SK-N-SH (cell line): Measurements from ENCODE around the gene SUPT3H.

Experiments
- CTCF ChIP-seq: fragments of 200-600 bp; sonication (generic); IDR thresholded peaks from 2 replicates; pipeline ENCODE4 v1.6.1; 2017; ENCODE audit warnings: antibody characterized with exemption, mild to moderate bottlenecking, moderate library complexity
- EP300 ChIP-seq, 2 experiments: IDR thresholded peaks; 2 replicates each; pipeline versions ENCODE4 v1.4.0 to v1.6.1; 2012; ENCODE audit warnings: borderline replicate concordance in 1 of 2, low read depth in 1 of 2, low read length in 1 of 2
- FOXM1 ChIP-seq: IDR thresholded peaks from 2 replicates; pipeline ENCODE4 v1.4.0; 2012; ENCODE audit warnings: low read depth, mild to moderate bottlenecking
- MEF2A ChIP-seq: IDR thresholded peaks from 2 replicates; pipeline ENCODE4 v1.4.0; 2012; ENCODE audit warnings: low read depth, borderline replicate concordance
- POLR2AphosphoS5 ChIP-seq: IDR thresholded peaks from 2 replicates; pipeline ENCODE4 v1.6.1; 2012; ENCODE audit warnings: low read depth, low read length
- RAD21 ChIP-seq: IDR thresholded peaks from 2 replicates; pipeline ENCODE4 v1.6.1; 2012; ENCODE audit warnings: mild to moderate bottlenecking, low read length
- SMC3 ChIP-seq: IDR thresholded peaks from 2 replicates; pipeline ENCODE4 v1.6.1; 2012; ENCODE audit warnings: low read depth, low read length, improper control_type of control experiment
- TCF12 ChIP-seq: IDR thresholded peaks from 2 replicates; pipeline ENCODE4 v1.4.0; 2012

GRCh38 chr6:45366534-45366933 lies 11.2 kb downstream of the SUPT3H start:
- no peak for TF ChIP-seq CTCF
- TF ChIP-seq POLR2AphosphoS5: no peak
- no peak for TF ChIP-seq EP300 (IDR thresholded peaks at IDR 0.05; ENCODE audit: borderline replicate concordance in 1 of 2, low read depth in 1 of 2, low read length in 1 of 2)
- no peak for TF ChIP-seq FOXM1
- no peak for TF ChIP-seq TCF12
- no peak for TF ChIP-seq RAD21
- TF ChIP-seq MEF2A: no peak
- TF ChIP-seq SMC3: no peak
